Measurements from ENCODE around the gene APC2.

- no peak for TF ChIP-seq CTCF (IDR thresholded peaks at IDR 0.05)
- TF ChIP-seq POLR2AphosphoS5 (IDR thresholded peaks at IDR 0.05; ENCODE audit: insufficient read depth in 1 of 2, low read depth in 1 of 2) = no peak
Observed at GRCh38 chr19:1510442-1510806, 60.5 kb downstream of the APC2 start.
